ENCODE data around the gene ZCWPW1.
"Not testable (repeated sequence)": the region's sequence is repeated elsewhere in the genome, so short reads cannot be mapped to it uniquely, and the experiment has no call there.

Gene ZCWPW1

GRCh38 chr7:100456562-100456961, 28.1 kb upstream of the ZCWPW1 start:
- no peak for DNase-seq (ENCODE audit: low read depth)

GRCh38 chr7:100455206-100455605, 26.7 kb upstream of the ZCWPW1 start:
- DNase-seq (ENCODE audit: low read depth), result no peak

GRCh38 chr7:100453854-100454253, 25.4 kb upstream of the ZCWPW1 start:
- not testable (repeated sequence) for DNase-seq (ENCODE audit: low read depth)

GRCh38 chr7:100452513-100452912, 24.0 kb upstream of the ZCWPW1 start:
- no peak for DNase-seq (ENCODE audit: low read depth)

GRCh38 chr7:100449190-100449795, 20.8 kb upstream of the ZCWPW1 start:
- DNase-seq (ENCODE audit: low read depth), result no peak

- DNase-seq (ENCODE audit: low read depth), result not testable (repeated sequence)
Observed at GRCh38 chr7:100447363-100447762, 18.9 kb upstream of the ZCWPW1 start.

GRCh38 chr7:100446040-100446439, 17.5 kb upstream of the ZCWPW1 start:
- DNase-seq (ENCODE audit: low read depth), result peak; percentile 63

- DNase-seq (ENCODE audit: low read depth), result peak; percentile 80
Observed at GRCh38 chr7:100444311-100445278, 16.1 kb upstream of the ZCWPW1 start.

- no peak for DNase-seq (ENCODE audit: low read depth)
Observed at GRCh38 chr7:100443096-100443840, 14.8 kb upstream of the ZCWPW1 start.

GRCh38 chr7:100441641-100442535, 13.4 kb upstream of the ZCWPW1 start:
- no peak for DNase-seq (ENCODE audit: low read depth)

- not testable (repeated sequence) for DNase-seq (ENCODE audit: low read depth)
Observed at GRCh38 chr7:100439244-100439643, 10.7 kb upstream of the ZCWPW1 start.

- DNase-seq (ENCODE audit: low read depth), result not testable (repeated sequence)
Observed at GRCh38 chr7:100438731-100439130, 10.2 kb upstream of the ZCWPW1 start.

GRCh38 chr7:100438172-100438571, 9.7 kb upstream of the ZCWPW1 start:
- DNase-seq (ENCODE audit: low read depth), result no peak

GRCh38 chr7:100437150-100438100, 8.9 kb upstream of the ZCWPW1 start:
- no peak for DNase-seq (ENCODE audit: low read depth)

GRCh38 chr7:100435401-100436304, 7.2 kb upstream of the ZCWPW1 start:
- DNase-seq (ENCODE audit: low read depth), result peak; percentile 37

GRCh38 chr7:100434297-100435144, 6.0 kb upstream of the ZCWPW1 start:
- no peak for DNase-seq (ENCODE audit: low read depth)

- DNase-seq (ENCODE audit: low read depth), result no peak
Observed at GRCh38 chr7:100433592-100434296, 5.2 kb upstream of the ZCWPW1 start.

- DNase-seq (ENCODE audit: low read depth), result no peak
Observed at GRCh38 chr7:100433276-100433591, 4.7 kb upstream of the ZCWPW1 start.
